Osteoblast (primary cell): Measurements from ENCODE around the gene BLOC1S6. TPM values are rescaled to one million over a fixed set of nuclear protein-coding genes. Genes with fewer than 3 reads are reported as not detected.

Experiments used
- DNase-seq: peaks from one replicate; pipeline ENCODE4 v3.0.0; 2011; ENCODE audit warnings: low spot score, mixed read lengths; ENCODE audit not compliant: insufficient read length; ENCODE audit errors: missing footprints
- H2AFZ ChIP-seq: 2 replicates; pipeline ENCODE4 v1.6.0; 2011; ENCODE audit warnings: mild to moderate bottlenecking, low read length
- H3K27ac ChIP-seq: 2 replicates; pipeline ENCODE4 v1.5.1; 2011; ENCODE audit warnings: mild to moderate bottlenecking, low read depth, low read length, moderate library complexity
- H3K27me3 ChIP-seq: 2 replicates; pipeline ENCODE4 v1.6.0; 2012; ENCODE audit warnings: mild to moderate bottlenecking, control low read depth, inconsistent platforms, low read length, moderate library complexity; ENCODE audit not compliant: insufficient read depth
- H3K36me3 ChIP-seq: 2 replicates; pipeline ENCODE4 v1.5.1; 2011; ENCODE audit warnings: mild to moderate bottlenecking, low read length, control low read depth, moderate library complexity; ENCODE audit not compliant: insufficient read depth
- H3K4me1 ChIP-seq: 2 replicates; pipeline ENCODE4 v1.5.1; 2011; ENCODE audit warnings: mild to moderate bottlenecking, low read length, control low read depth, moderate library complexity; ENCODE audit not compliant: insufficient read depth
- H3K4me2 ChIP-seq: 2 replicates; pipeline ENCODE4 v1.6.0; 2011; ENCODE audit warnings: mild to moderate bottlenecking, low read length; ENCODE audit not compliant: insufficient read depth
- H3K4me3 ChIP-seq: fragments of 200-600 bp; sonication (generic); 3 replicates; pipeline ENCODE4 v1.5.1; 2012; ENCODE audit warnings: mild to moderate bottlenecking, low read length, inconsistent platforms; ENCODE audit not compliant: insufficient read depth
- H3K79me2 ChIP-seq: 2 replicates; pipeline ENCODE4 v1.6.0; 2012; ENCODE audit warnings: mild to moderate bottlenecking, low read length, control low read depth, inconsistent platforms; ENCODE audit not compliant: insufficient read depth
- H3K9me3 ChIP-seq: 2 replicates; pipeline ENCODE4 v1.5.1; 2011; ENCODE audit warnings: low read depth, low read length, control low read depth
- H4K20me1 ChIP-seq: 2 replicates; pipeline ENCODE4 v1.6.0; 2012; ENCODE audit warnings: mild to moderate bottlenecking, low read length, control low read depth; ENCODE audit not compliant: insufficient read depth
- CTCF ChIP-seq: IDR thresholded peaks from 2 replicates; pipeline ENCODE4 v1.5.1; 2011; ENCODE audit warnings: mild to moderate bottlenecking, low read depth, low read length, moderate library complexity; ENCODE audit errors: extremely low read depth
- small RNA-seq: library from RNA; depleted of rRNA; stranded (forward); fragments of <200 nt; gene quantifications from one replicate; pipeline ENCODE3, GENCODE V24; 2012
- total RNA-seq: library from RNA; depleted of rRNA; stranded (reverse); fragments of >200 nt; gene quantifications from 2 replicates; pipeline ENCODE4 v1.2.3, GENCODE V29; 2012

BLOC1S6 gene
- total RNA-seq, 1 donor: 103 TPM

DNA sequence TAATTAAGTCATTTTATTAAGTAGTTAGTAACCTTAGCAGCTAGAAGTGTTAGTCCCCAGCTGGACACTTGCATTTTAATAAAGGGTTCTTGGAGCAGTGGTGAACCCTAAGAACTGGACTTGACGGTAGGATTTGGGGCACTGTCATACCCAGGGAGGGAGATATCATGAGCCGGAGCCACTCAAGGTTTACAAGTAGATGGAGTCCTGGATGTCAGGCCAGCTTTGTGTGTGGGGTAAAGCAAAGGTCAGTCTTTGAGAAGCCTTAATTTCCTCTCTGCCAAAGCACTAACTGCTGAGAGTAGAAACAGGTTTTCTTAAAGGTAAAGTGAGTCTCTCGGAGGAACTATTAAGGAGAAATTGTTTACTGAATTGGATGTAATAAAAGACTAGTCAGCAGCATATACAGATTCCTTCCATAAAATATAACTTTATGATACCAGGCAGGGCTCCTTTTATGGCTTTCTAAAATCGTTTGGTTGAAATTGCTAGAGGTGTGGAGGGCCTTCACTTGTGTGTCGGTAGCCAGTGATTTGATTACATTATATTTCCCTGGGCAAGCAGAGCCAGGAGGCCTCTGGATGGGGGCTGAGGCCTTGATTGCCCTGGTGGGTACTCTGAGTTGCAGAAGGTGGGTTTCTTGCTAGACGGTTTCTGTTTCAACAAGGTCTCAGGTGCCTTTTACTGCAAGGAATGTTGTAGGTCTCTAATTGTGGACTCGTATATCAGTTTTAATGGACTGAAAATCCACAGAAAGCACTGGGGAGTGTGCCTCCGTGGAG is 70.8 kb downstream of the BLOC1S6 start:
- Histone ChIP-seq H3K27me3 (no peaks in the 10 kb centered on the region), H3K27ac (no peak overlapping the region), H3K4me3 (no peak overlapping the region), H3K79me2 (peaks cover 58% of the 10 kb centered on the region), H3K36me3 (peaks cover 6% of the 10 kb centered on the region), H4K20me1 (no peaks in the 10 kb centered on the region), H3K4me1 (peaks cover 10% of the 10 kb centered on the region), H3K4me2 (no peak overlapping the region), H2AFZ (no peak overlapping the region), H3K9me3 (no peaks in the 10 kb centered on the region)
- no peak for DNase-seq
- no peak for TF ChIP-seq CTCF

Small RNAs within 50 kb of the gene (small RNA-seq; reads per million reads assigned to genes)
- gene DPPA5P2 (not detected), gene RF00019 (not detected)

Other genes with a start within 250 kb of the BLOC1S6 start
- gene GATM, start 208.8 kb upstream of the BLOC1S6 start, total RNA-seq: 0.59 and 0.72 TPM in 2 replicates
- gene SLC30A4, start 64.6 kb upstream of the BLOC1S6 start, total RNA-seq: 17.4 and 19.5 TPM in 2 replicates
- 122 and 134 TPM in 2 replicates for gene SQOR, start 47.6 kb downstream of the BLOC1S6 start, total RNA-seq